OCI-LY1 (cell line): ENCODE measurements around the gene SYCE3.

Source experiments
- H2AFZ ChIP-seq: fragments of 200-600 bp; sonication (generic), shearing (Covaris generic); 2 replicates; pipeline ENCODE4 v1.6.0; 2014; ENCODE audit warnings: antibody characterized with exemption, mild to moderate bottlenecking, low read length
- H3F3A ChIP-seq: fragments of 200-600 bp; sonication (generic), shearing (Covaris generic); 2 replicates; pipeline ENCODE4 v1.6.0; 2014; ENCODE audit warnings: mild to moderate bottlenecking, antibody characterized with exemption, low read length, moderate library complexity; ENCODE audit not compliant: insufficient read depth
- H3K27ac ChIP-seq: fragments of 200-600 bp; sonication (generic); 2 replicates; pipeline ENCODE4 v1.5.1; 2014; ENCODE audit warnings: low read length, mixed run types, mild to moderate bottlenecking, low read depth; ENCODE audit not compliant: poor library complexity, severe bottlenecking
- H3K27me3 ChIP-seq: fragments of 200-600 bp; sonication (generic); 2 replicates; pipeline ENCODE4 v1.6.0; 2014; ENCODE audit warnings: antibody characterized with exemption, mild to moderate bottlenecking, low read length, moderate library complexity; ENCODE audit not compliant: insufficient read depth
- H3K36me3 ChIP-seq: fragments of 200-600 bp; sonication (generic); 2 replicates; pipeline ENCODE4 v1.6.1; 2014; ENCODE audit warnings: mild to moderate bottlenecking, antibody characterized with exemption, low read length, moderate library complexity, mixed read lengths; ENCODE audit not compliant: insufficient read depth
- H3K4me1 ChIP-seq: fragments of 200-600 bp; sonication (generic); 2 replicates; pipeline ENCODE4 v1.5.1; 2014; ENCODE audit warnings: mild to moderate bottlenecking, low read length, moderate library complexity; ENCODE audit not compliant: insufficient read depth, severe bottlenecking
- H3K4me2 ChIP-seq: fragments of 200-600 bp; sonication (generic), shearing (Covaris generic); 2 replicates; pipeline ENCODE4 v1.6.1; 2014; ENCODE audit warnings: low read length
- H3K4me3 ChIP-seq: fragments of 200-600 bp; sonication (generic); 2 replicates; pipeline ENCODE4 v1.5.1; 2014; ENCODE audit warnings: low read length, low read depth, mild to moderate bottlenecking, mixed read lengths; ENCODE audit not compliant: poor library complexity, severe bottlenecking
- H3K79me2 ChIP-seq: fragments of 200-600 bp; shearing (Covaris generic); 2 replicates; pipeline ENCODE4 v1.6.1; 2016; ENCODE audit warnings: mixed run types, low read length, mixed read lengths; ENCODE audit not compliant: insufficient read depth
- H3K9ac ChIP-seq: fragments of 200-600 bp; sonication (generic), shearing (Covaris generic); 2 replicates; pipeline ENCODE4 v1.6.1; 2014; ENCODE audit warnings: mild to moderate bottlenecking, low read length, mixed read lengths
- H3K9me2 ChIP-seq: fragments of 200-600 bp; sonication (generic), shearing (Covaris generic); 2 replicates; pipeline ENCODE4 v1.6.1; 2014; ENCODE audit warnings: low read depth, mild to moderate bottlenecking, low read length, mixed read lengths
- H3K9me3 ChIP-seq: fragments of 200-600 bp; shearing (Covaris generic); 2 replicates; pipeline ENCODE4 v1.6.1; 2014; ENCODE audit warnings: low read length, mixed read lengths
- H4K20me1 ChIP-seq: fragments of 200-600 bp; sonication (generic), shearing (Covaris generic); 2 replicates; pipeline ENCODE4 v1.6.0; 2016; ENCODE audit warnings: mild to moderate bottlenecking, low read length; ENCODE audit not compliant: insufficient read depth
- EZH2 ChIP-seq: fragments of 200-600 bp; sonication (generic), shearing (Covaris generic); IDR thresholded peaks from 2 replicates; pipeline ENCODE4 v1.8.0; 2017; ENCODE audit warnings: borderline replicate concordance, mixed run types, mild to moderate bottlenecking, antibody characterized with exemption, low read length, moderate library complexity, mixed read lengths
- TF ChIP-seq, protein P1 (sequence below): fragments of 200-600 bp; sonication (generic), shearing (Covaris generic); IDR thresholded peaks from 2 replicates; pipeline ENCODE4 v1.5.1; 2017; ENCODE audit warnings: mild to moderate bottlenecking, antibody characterized with exemption, low read length, moderate library complexity, mixed read lengths

Gene SYCE3

DNA sequence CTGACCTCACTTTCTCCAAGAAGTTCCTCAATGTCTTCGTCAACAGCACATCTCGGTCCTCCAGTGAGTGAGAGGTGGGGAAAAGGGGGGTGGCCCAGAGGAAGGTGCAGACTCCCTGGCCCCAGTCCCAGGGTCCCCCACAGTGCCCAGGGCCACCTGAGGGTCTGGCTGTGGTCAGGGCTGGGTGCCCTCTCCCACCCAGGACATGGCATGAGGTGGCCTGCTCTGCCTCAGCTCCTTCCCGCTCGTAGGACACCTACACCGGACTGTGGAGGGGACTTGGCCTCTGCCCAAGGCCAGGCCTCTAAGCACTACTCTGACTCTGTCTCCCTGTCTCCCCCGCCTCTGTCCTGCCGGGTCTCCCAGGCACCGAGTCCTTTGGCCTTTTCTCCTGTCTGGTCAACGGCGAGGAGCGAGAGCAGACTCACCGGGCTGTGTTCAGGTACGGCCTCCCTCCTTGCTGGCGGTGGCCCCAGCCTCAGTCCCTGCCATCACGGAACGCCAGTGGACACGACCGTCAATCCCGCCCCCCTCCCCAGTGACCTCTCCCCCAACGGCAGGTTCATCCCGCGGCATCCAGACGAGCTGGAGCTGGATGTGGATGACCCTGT is 42.4 kb upstream of the SYCE3 start:
- no peak overlapping the region for H3K4me2 ChIP-seq
- no peak overlapping the region for H2AFZ ChIP-seq
- H3K9me3 ChIP-seq, result no peaks in the 10 kb centered on the region
- H3K27me3 ChIP-seq, result no peaks in the 10 kb centered on the region
- no peak overlapping the region for H3K27ac ChIP-seq
- H3K9ac ChIP-seq, result no peak overlapping the region
- no peaks in the 10 kb centered on the region for H3F3A ChIP-seq
- TF ChIP-seq EZH2, result no peak
- TF ChIP-seq, protein P1, sequence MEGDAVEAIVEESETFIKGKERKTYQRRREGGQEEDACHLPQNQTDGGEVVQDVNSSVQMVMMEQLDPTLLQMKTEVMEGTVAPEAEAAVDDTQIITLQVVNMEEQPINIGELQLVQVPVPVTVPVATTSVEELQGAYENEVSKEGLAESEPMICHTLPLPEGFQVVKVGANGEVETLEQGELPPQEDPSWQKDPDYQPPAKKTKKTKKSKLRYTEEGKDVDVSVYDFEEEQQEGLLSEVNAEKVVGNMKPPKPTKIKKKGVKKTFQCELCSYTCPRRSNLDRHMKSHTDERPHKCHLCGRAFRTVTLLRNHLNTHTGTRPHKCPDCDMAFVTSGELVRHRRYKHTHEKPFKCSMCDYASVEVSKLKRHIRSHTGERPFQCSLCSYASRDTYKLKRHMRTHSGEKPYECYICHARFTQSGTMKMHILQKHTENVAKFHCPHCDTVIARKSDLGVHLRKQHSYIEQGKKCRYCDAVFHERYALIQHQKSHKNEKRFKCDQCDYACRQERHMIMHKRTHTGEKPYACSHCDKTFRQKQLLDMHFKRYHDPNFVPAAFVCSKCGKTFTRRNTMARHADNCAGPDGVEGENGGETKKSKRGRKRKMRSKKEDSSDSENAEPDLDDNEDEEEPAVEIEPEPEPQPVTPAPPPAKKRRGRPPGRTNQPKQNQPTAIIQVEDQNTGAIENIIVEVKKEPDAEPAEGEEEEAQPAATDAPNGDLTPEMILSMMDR, result no peak
- no peaks in the 10 kb centered on the region for H3K9me2 ChIP-seq
- no peak overlapping the region for H3K4me3 ChIP-seq
- no peaks in the 10 kb centered on the region for H3K79me2 ChIP-seq
- no peaks in the 10 kb centered on the region for H3K36me3 ChIP-seq
- H3K4me1 ChIP-seq, result no peaks in the 10 kb centered on the region
- no peaks in the 10 kb centered on the region for H4K20me1 ChIP-seq

DNA sequence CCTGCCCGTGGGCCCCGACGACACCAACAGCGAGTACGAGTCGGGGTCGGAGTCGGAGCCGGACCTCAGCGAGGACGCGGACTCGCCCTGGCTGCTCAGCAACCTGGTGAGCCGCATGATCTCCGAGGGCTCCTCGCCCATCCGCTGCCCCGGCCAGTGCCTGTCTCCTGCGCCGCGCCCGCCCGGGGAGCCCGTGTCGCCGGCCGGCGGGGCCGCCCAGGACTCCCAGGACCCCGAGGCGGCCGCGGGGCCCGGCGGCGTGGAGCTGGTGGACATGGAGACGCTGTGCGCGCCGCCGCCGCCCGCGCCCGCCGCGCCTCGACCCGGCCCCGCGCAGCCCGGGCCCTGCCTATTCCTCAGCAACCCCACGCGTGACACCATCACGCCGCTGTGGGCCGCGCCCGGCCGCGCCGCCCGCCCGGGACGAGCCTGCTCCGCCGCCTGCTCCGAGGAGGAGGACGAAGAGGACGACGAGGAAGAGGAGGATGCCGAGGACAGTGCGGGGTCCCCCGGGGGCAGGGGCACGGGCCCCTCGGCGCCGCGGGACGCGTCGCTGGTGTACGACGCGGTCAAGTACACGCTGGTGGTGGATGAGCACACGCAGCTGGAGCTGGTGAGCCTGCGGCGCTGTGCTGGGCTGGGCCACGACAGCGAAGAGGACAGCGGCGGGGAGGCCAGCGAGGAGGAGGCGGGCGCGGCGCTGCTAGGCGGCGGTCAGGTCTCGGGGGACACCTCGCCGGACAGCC is 41.7 kb upstream of the SYCE3 start:
- TF ChIP-seq, protein P1, result no peak
- no peak for TF ChIP-seq EZH2
- Histone ChIP-seq H3K79me2 (no peaks in the 10 kb centered on the region), H3K9me3 (no peaks in the 10 kb centered on the region), H3K36me3 (no peaks in the 10 kb centered on the region), H3K27ac (no peak overlapping the region), H3K4me2 (no peak overlapping the region), H3K4me3 (no peak overlapping the region), H3F3A (no peaks in the 10 kb centered on the region), H3K9ac (no peak overlapping the region), H4K20me1 (no peaks in the 10 kb centered on the region), H3K9me2 (no peaks in the 10 kb centered on the region), H2AFZ (no peak overlapping the region), H3K27me3 (no peaks in the 10 kb centered on the region), H3K4me1 (no peaks in the 10 kb centered on the region)

DNA sequence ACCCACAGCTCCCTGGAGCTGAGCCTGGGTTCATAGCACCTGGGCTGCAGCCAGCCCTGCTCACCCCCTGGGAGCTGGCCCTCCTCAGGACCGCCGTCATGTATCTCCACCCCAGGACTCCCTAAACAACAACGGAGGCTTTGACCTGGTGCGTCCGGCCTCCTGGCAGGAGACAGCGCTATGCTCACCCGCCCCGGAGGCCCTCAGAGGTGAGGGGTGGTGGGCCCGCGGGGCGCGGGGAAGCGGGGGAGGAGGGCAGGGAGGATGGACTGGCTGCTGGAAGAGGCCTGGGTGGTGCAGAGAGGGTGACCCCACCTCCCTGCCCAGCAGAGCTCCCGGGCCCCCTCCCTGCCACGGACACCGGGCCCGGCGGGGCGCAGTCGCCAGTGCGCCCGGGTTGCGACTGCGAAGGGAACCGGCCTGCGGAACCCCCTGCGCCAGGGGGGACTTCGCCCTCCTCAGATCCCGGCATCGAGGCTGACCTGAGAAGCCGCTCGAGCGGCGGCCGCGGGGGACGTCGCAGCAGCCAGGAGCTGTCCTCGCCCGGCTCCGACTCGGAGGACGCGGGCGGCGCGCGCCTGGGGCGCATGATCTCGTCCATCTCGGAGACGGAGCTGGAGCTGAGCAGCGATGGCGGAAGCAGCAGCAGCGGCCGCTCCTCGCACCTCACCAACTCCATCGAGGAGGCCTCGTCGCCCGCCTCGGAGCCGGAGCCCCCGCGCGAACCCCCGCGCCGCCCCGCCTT is 41.0 kb upstream of the SYCE3 start:
- H3K79me2 ChIP-seq, result no peaks in the 10 kb centered on the region
- H3K27ac ChIP-seq, result no peak overlapping the region
- no peak overlapping the region for H2AFZ ChIP-seq
- H3K36me3 ChIP-seq, result no peaks in the 10 kb centered on the region
- H3F3A ChIP-seq, result no peaks in the 10 kb centered on the region
- no peaks in the 10 kb centered on the region for H3K27me3 ChIP-seq
- no peaks in the 10 kb centered on the region for H3K9me3 ChIP-seq
- no peak overlapping the region for H3K9ac ChIP-seq
- no peaks in the 10 kb centered on the region for H3K4me1 ChIP-seq
- no peak overlapping the region for H3K4me2 ChIP-seq
- no peak overlapping the region for H3K4me3 ChIP-seq
- no peaks in the 10 kb centered on the region for H3K9me2 ChIP-seq
- H4K20me1 ChIP-seq, result no peaks in the 10 kb centered on the region
- TF ChIP-seq EZH2, result no peak
- TF ChIP-seq, protein P1, result no peak
